NB4 (cell line): ENCODE data around the gene ZNF154.

Experiments
- DNase-seq: peaks from one replicate; pipeline ENCODE4 v3.0.0; 2010; ENCODE audit warnings: low read depth
- H3K4me3 ChIP-seq: one replicate; pipeline ENCODE4 v1.5.1; 2011; ENCODE audit warnings: mild to moderate bottlenecking, low read depth, low read length, moderate library complexity
- MYC ChIP-seq: IDR thresholded peaks from 2 replicates; pipeline ENCODE4 v1.6.1; 2011; ENCODE audit warnings: low read depth, low read length
- POLR2A ChIP-seq: IDR thresholded peaks from 2 replicates; pipeline ENCODE4 v1.6.1; 2011; ENCODE audit warnings: mild to moderate bottlenecking; ENCODE audit not compliant: insufficient read length; ENCODE audit errors: extremely low read depth
- TF ChIP-seq, protein P1 (sequence below): IDR thresholded peaks from 2 replicates; pipeline ENCODE4 v1.6.1; 2011; ENCODE audit warnings: low read depth, low read length
- TF ChIP-seq, protein P2 (sequence below): IDR thresholded peaks from one replicate; pipeline ENCODE4 v1.5.1; 2012; ENCODE audit warnings: low read depth, low read length

Gene ZNF154

DNA sequence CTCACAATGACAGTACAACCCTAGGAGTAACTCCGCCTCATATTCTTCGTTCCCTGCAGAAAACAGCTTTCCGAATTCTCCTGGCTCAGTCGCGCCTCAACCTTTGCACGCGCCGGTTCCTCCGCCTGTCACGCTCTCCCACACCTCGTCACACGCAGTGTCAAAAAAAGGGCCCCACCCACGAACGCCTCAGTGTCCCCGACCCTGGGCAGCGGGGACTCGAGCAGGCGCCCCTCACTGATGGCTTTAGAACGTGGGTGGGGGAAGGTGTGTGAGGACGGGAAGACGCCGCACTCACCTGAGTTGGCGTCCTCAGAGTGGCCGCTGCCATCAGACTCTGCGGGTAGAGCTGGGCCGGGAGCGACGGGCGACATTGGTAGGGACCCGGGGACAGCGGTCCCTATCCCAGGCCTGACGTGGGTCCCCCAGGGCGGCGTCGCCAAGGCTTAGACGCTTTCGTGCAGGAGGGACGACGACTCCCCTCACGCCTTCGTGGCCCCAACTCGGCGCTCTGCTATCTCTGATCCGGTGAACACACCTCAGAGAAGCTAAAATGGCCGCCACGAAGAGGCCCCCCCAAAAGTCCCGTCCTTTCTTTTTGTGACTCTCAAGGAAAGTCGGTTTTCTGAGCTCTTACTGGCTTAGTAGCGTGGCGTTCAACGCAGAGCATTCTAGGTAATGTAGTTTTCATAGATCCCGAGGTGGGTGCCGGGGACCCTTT, at the start of gene ZNF154:
TSS of gene ZNF154 (minus strand) at position 564 of the 721 bp plus-strand sequence. CDS start at position 331, 233 bp downstream.
- H3K4me3 ChIP-seq: no peak within 1 kb of the TSS
- no peak for DNase-seq
- TF ChIP-seq, protein P1, sequence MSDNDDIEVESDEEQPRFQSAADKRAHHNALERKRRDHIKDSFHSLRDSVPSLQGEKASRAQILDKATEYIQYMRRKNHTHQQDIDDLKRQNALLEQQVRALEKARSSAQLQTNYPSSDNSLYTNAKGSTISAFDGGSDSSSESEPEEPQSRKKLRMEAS: no peak

DNA sequence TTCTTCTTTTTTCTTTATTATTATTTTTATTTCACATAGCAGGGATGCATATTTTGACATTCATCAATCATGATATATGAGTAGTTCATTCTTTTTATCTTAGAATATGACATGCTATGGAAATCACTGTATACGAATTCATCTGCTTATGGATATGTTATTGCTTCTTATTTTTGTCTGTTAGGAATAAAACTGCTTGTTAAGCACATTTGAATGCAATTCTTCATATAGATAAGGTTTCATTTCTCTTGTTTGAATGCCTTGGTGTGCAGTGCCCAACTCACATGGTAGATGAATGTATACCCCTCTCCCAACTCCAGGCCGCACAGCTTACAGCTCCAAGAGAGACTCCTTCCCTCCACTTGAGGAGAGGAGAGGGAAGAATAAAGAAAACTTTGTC, 48.9 kb upstream of the ZNF154 start:
- DNase-seq: no peak
- TF ChIP-seq, protein P2, sequence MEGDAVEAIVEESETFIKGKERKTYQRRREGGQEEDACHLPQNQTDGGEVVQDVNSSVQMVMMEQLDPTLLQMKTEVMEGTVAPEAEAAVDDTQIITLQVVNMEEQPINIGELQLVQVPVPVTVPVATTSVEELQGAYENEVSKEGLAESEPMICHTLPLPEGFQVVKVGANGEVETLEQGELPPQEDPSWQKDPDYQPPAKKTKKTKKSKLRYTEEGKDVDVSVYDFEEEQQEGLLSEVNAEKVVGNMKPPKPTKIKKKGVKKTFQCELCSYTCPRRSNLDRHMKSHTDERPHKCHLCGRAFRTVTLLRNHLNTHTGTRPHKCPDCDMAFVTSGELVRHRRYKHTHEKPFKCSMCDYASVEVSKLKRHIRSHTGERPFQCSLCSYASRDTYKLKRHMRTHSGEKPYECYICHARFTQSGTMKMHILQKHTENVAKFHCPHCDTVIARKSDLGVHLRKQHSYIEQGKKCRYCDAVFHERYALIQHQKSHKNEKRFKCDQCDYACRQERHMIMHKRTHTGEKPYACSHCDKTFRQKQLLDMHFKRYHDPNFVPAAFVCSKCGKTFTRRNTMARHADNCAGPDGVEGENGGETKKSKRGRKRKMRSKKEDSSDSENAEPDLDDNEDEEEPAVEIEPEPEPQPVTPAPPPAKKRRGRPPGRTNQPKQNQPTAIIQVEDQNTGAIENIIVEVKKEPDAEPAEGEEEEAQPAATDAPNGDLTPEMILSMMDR: no peak
- TF ChIP-seq MYC (no peak), POLR2A (no peak)
- TF ChIP-seq, protein P1: no peak
- H3K4me3 ChIP-seq: no peak overlapping the region

DNA sequence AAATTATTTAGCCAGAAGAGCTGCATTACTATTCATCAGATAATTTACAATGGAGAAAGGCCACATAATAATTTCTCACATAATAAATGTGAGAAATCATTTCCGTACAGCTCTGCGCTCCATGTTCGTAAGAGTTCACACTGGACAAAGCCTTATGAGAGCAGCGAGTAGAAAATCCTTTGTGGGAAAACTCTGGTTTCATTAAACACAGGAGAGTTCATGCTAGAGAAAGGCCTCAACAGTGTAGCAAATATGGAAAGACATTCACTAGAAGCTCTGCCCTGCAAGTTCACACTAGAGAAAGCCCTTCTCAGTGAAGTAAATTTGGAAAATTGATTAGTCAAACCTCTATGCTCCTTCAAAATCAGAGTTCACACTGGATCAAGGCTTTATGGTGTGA, 46.0 kb upstream of the ZNF154 start:
- no peak overlapping the region for H3K4me3 ChIP-seq
- TF ChIP-seq MYC: no peak
- TF ChIP-seq POLR2A: no peak
- TF ChIP-seq, protein P2: no peak
- TF ChIP-seq, protein P1: no peak

DNA sequence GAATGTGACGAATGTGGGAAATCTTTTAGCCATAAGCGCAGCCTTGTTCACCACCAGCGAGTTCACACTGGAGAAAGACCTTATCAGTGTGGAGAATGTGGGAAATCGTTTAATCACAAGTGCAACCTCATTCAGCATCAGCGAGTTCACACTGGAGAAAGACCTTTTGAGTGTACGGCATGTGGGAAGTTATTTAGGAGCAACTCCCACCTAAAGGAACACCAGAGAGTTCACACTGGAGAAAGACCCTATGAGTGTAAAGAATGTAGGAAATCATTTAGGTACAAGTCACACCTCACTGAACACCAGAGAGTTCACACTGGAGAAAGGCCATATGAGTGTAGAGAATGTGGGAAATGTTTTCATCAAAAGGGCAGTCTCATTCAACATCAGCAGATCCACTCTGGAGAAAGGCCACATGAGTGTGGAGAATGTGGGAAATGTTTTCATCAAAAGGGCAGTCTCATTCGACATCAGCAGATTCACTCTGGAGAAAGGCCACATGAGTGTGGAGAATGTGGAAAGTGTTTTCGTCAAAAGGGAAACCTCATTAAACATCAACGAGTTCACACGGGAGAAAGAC, 45.2 kb upstream of the ZNF154 start:
- H3K4me3 ChIP-seq: no peak overlapping the region
- TF ChIP-seq MYC: no peak
- no peak for TF ChIP-seq POLR2A
- TF ChIP-seq, protein P2: no peak
- TF ChIP-seq, protein P1: no peak

More for the DNA sequence above, 46.0 kb upstream of the ZNF154 start:
- DNase-seq: no peak

DNA sequence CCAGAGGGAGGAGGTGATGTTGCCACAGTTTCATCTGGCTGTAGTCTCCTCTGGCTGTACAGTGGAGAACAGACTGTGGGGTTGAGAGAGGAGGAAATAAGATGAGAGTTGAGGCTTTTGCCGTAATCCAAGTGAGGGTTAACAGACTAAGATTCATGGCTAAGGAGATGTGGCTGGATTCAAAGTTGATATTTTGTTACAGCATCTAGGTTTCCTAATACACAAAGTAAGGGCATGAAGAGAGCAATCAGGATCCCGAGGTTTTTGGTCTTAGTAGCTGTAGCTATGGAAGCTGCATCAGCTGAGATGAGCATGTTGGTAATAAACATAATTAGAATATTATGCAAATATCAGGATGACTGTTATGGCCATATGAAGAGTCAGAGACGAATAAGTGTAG, 39.0 kb upstream of the ZNF154 start:
- DNase-seq: no peak
- TF ChIP-seq, protein P1: no peak
- TF ChIP-seq, protein P2: no peak
- TF ChIP-seq MYC (no peak), POLR2A (no peak)
- H3K4me3 ChIP-seq: peak overlapping the region; percentile 84

More for the DNA sequence above, 45.2 kb upstream of the ZNF154 start:
- no peak for DNase-seq

DNA sequence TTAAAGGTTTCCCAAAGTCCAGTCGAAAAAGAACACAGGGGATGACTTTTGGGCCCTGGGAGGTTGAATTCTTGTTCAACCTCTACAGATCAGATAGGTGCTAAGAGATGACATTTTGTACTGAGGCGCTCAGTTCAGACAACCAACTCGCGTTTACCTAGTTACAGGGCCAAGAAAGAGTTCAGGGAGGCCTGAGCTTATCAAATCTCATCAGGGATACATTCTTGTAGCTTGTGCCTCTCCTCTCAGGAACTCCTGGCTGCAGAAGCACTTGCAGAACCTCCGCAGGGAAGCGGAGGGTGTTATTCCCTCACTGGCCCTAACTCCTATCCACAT, 38.4 kb upstream of the ZNF154 start:
- peak overlapping the region; percentile 84 for H3K4me3 ChIP-seq
- TF ChIP-seq POLR2A (no peak), MYC (no peak)
- TF ChIP-seq, protein P1: no peak
- TF ChIP-seq, protein P2: no peak
- DNase-seq: no peak
